Activated CD4-positive, alpha-beta T cell treated with anti-CD3 and anti-CD28 coated beads, Interleukin-10, Interleukin-2, amounts not matched to agents 100 ng/mL and 50 ng/mL, durations not matched to agents 16 hours and 8 hours (primary cell): ENCODE data around the gene MED12.

Experiments used
- DNase-seq: peaks from one replicate; pipeline ENCODE4 v3.0.0-alpha.2; 2020

The MED12 gene

DNA sequence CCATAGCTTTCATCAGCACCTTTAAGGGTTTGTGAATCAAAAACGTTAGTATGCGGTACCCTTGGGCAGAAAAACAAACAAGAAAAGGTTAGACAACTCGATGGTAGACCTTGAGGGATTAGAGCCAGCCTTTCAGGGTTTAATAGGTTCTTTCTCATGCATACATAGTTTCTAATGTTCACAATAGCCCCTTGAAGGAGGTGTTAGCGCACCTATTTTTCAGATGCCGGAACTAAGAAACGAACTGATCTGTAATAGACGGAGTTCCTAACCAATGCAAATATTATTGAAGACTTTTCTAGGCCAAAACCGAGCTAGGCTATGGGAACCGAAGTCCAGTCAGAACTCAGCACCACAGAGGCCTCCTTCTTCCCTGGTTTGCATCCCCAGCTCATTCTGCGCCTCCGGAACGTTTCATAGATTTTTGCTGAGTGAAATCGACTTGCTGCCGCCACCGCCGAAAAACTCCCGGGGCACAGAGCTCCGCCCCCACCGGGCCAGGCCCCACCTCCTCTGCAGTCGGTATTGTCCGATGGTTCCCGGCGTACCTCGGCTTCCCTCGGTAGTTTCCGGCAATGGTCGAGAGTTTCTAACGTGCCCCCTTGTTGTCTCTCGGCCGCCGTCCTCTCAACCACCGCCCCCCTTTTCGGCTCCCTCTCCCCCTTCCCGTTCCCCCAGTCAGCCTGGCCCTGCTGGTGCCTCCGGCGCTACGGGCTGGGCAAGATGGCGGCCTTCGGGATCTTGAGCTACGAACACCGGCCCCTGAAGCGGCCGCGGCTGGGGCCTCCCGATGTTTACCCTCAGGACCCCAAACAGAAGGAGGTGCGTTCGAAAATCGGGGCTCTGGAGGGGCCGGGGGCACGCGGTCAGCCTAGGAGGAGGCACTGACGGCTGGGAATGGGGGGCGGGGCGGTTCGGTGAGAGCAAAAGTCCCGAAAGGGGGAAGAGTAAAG is at the start of gene MED12:
Gene MED12 (plus strand): TSS at position 565 of the 953 bp plus-strand sequence. CDS start 159 bp downstream, at position 724.
- peak; percentile 87 for DNase-seq

DNA sequence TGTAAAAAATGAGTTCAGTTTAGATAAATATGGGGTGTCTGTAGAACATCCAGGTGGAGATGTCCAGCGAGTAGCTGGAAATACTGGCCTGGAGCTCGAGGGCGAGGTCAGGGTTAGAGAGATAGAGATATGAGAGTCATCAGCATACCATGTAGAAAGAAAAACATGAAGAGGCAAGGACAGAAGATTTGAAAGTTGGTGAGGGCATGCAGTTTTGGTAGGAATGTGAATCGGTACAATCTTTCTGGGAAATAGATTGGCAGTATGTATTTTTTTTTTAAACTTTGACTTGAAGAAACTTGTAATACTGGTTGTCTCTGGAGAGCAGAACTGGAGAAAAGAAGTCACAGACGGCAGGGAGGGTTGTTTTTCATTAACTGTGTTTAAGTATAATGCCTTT is 47.9 kb upstream of the MED12 start:
- no peak for DNase-seq

DNA sequence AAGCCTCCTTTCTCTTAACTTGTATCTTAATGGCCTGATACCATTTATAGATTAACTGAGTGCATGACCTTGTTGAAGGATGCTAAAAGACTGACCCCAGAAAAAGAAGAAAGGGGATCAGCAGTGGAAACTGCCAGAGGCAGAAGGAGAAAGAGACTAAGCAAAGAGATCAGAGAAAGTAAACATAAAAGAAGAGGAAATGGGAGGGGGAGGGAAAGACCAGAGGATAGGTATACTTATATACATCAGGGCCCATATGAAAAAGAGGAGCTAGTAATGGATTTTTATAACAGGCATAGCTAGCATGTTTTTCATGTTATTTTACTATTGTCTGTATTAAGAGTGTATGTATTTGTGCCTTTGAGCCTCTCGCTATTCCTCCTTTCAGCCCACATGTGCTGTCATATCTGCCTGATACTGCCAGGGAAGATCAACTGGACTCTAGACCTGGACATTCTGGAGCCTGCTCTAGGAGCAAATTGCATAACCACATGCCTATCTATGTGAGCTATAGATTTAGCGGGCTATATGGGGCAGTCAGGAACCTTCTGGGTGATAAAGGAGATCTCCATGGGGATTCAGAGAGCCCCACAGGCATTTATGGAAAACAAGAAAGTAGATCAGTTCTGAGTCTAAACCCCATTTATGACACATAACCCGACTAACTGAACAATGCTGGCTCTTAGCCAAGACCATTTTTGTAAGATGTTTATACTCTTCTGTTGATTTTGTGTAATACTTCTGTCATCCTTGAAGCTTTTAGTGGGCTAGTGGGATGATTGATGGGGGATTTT is 36.9 kb upstream of the MED12 start:
- DNase-seq: no peak

DNA sequence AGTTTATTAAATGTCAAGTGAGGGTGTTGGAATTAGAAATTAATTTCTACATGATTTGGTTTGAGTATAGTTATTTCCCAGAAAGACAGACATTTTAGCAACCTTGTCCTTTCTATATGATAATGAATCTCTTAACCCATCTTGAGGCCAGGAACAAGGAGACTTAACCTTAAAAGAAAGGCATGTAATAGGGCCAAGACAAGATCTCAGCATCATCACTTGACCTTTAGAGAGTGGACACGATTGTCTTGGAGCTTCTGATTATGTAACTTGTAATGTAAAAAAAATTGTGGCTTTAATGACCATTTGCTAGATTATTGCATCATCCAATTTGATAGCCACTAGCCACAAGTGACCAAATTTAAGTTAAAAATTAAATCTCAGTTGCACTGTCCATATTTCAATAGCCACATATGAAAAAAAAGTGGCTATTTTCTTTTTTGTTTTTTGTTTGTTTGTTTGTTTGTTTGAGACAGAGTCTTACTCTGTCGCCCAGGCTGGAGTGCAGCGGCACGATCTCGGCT is 36.2 kb upstream of the MED12 start:
- no peak for DNase-seq

DNA sequence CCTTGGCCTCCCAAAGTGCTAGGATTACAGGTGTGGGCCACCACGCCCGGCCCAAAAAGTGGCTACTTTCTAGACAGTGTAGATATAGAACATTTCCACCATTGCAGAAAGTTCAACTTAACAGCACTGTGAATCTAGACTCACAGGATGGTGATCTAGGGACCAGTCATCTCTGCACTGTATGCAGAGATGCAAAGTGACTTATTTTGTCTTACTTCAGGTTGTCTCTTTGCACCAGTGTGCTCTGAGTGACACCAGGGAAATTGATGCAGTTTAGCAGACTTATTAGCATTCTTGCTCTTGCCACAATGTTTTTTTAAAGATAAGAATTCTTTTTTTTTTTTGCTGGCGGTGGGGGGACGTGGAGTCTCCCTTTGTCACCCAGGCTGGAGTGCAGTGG is 35.6 kb upstream of the MED12 start:
- DNase-seq: no peak

DNA sequence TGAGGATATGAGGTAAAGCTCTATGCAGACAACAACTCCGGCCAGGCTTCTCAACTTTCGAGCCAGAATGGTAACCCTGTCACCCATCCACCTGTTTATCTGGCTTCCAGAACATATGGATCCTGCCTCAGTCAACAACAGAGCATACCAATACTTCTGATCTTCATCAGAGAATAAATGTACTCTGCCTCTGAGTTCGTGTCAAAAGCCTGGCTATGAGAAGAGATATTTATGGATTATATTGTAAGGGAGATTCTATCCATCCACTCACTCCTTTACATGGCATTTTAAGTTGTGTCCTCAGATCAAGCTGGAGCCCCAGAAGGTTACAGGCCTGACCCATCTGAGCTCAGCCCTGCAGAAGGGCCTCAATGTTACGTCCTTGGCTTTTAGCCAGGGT is 32.5 kb upstream of the MED12 start:
- no peak for DNase-seq

DNA sequence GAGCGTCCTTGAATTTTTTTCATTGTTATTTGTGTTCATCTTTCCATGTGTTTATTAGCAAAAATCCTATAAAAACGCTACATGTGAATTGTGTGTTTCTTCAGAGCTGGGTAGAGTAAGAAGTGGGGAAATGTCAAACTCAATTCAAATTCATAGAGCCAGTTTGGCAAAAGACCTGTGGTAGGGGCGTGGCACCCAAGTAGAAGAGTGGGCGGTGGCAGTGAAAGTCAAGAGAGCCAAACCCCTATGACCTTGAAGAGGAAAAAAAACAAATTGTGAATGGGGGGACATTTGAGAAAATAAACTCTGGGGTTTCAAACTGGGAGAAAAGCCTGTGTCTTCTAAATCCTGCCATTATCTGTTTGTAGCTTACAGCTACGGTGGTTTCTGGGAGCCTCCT is 27.1 kb upstream of the MED12 start:
- DNase-seq: no peak

DNA sequence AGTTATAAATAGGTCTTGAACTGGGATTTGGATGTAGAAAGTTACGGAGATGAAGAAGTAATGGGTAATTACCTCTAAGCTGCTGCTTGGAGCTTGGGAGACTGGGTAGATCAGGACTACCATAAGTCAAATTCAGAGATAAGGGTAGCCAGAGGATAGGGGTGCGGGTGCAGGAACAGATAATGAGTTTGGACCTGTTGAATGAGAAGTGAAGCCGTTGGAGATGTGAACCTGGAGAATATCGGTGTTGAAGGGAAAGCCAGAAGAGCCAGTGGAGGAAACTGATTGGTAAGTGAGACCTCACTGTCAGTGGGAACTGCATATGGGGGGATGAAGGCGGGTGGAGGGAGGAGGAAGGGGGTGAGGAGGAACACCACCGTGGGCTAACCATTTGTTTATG is 23.4 kb upstream of the MED12 start:
- DNase-seq: no peak

DNA sequence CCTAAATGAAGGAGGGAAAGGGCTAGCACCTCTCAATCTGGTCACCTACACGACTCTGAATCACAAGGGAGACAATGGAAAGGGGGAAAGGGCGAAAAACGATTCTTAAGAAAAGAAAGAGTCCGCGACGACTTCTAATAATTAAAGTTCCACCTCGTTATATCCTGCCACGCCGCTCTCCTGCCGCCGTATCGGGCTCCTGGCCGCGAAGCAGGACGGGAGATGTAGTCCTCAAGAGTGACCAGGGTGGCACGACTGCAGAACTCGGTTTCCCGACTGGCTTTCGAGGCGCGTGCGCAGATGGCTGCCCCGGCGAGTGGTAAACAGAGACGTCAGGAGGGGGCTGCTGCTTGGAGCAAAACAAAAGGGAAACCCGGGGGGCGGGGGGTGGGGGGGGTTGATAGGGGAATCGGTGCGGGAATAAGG is 22.8 kb upstream of the MED12 start, which contains the start of gene FOXO4:
Gene FOXO4 (plus strand): TSS at position 297 of the 426 bp plus-strand sequence. CDS start 678 bp downstream, outside the sequence.
- peak; percentile 93 for DNase-seq

DNA sequence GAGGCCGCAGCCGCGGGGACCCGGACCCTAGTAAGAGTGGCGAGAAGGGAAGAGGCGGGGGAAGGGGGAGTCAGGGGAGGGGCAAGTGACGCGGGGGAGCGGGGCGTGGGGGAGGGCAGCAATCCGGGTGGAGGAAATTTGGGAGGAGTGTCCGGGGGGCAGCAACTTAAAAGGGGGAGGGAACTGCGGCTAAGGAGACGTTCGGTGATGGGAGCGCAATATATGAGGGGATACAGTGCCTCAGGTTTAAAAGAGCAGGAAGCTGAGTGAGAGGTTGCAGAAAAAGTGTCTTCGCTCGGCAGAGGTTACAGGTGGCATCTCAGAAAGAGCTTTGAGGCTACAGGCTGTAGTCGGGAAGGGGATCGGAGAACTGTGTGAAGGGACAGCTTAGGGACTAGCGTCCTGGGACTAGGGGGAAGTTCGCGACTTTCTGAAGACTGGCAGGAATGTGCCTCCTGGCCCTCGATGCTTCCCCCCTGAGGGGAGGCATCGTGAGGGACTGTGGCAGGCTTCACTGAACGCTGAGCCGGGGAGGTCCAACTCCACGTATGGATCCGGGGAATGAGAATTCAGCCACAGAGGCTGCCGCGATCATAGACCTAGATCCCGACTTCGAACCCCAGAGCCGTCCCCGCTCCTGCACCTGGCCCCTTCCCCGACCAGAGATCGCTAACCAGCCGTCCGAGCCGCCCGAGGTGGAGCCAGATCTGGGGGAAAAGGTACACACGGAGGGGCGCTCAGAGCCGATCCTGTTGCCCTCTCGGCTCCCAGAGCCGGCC is 22.2 kb upstream of the MED12 start:
- no peak for DNase-seq

DNA sequence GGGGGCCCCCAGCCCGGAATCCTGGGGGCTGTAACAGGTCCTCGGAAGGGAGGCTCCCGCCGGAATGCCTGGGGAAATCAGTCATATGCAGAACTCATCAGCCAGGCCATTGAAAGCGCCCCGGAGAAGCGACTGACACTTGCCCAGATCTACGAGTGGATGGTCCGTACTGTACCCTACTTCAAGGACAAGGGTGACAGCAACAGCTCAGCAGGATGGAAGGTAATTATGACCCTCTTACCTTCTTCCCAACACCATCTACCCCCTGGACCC is 21.7 kb upstream of the MED12 start:
- DNase-seq: no peak

DNA sequence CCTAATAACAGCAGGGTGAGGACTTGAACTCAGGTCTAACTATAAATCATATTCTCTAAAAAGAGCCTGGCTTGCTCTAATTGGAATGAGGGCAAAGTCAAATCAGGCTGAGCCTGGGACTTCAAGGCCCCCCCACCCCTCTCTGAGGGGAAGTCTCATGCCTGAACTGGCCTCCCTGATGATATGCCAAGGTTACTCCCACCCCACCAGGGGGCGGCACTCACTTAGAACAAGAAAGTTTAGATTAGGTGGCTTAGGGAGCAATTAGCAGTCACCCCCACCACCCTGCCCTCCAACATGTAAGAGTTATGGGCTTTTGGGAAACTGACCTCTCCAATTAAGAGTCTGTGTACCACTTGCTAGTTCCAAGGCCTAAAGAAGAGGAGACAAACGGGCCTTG is 20.1 kb upstream of the MED12 start:
- peak; percentile 75 for DNase-seq

DNA sequence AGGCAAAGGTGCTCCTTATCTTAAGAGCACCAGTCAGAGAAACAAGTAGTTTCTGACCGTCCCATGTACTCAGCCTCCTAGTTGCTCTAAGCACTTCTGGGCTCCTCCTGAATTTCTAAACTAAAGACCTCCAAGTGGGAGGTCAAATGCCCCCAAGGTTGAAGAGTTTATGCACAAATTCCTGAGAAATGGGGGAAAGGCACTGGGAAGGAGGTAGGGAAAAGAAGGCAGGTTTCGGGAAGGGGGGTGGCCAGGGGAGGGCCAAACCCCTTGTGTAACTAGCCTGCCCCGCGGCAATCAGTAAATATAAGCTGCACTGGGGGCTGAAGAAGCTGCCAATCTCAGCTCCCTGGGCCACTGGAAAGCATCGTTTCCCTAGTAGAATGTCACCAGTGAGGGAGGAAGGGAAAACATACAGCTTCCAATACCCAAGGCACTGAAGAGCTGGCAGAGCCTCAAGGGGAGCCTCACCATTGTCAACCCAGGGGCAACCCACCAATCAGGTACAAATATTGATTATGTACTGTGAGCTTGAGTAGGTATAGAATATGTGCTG is 19.4 kb upstream of the MED12 start:
- DNase-seq: no peak

DNA sequence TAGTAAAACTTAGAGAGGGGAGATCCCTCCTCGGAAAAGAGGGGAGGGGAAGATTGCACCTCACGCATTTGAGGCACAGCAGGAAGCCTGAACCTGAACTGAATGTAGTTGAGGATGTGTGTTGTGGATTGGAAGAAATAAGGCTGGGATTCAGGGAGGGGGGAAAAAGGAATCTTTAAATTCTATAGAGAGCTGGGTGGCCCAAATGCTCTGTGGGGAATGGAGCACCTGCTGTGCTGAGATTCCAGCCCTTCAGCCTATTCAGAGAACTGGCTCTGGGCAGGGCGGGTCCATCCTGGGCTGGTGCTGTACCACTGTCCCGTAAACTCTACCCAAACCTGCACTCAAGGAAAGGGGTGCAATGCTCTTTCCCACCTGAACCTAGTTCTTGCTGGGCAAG is 18.7 kb upstream of the MED12 start:
- no peak for DNase-seq

DNA sequence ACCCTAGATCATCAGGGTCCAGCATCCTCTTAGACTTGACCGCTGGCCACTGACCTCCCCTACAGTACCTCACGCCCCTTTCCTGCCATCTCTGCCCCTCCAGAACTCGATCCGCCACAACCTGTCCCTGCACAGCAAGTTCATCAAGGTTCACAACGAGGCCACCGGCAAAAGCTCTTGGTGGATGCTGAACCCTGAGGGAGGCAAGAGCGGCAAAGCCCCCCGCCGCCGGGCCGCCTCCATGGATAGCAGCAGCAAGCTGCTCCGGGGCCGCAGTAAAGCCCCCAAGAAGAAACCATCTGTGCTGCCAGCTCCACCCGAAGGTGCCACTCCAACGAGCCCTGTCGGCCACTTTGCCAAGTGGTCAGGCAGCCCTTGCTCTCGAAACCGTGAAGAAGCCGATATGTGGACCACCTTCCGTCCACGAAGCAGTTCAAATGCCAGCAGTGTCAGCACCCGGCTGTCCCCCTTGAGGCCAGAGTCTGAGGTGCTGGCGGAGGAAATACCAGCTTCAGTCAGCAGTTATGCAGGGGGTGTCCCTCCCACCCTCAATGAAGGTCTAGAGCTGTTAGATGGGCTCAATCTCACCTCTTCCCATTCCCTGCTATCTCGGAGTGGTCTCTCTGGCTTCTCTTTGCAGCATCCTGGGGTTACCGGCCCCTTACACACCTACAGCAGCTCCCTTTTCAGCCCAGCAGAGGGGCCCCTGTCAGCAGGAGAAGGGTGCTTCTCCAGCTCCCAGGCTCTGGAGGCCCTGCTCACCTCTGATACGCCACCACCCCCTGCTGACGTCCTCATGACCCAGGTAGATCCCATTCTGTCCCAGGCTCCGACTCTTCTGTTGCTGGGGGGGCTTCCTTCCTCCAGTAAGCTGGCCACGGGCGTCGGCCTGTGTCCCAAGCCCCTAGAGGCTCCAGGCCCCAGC is 17.6 kb upstream of the MED12 start:
- no peak for DNase-seq

DNA sequence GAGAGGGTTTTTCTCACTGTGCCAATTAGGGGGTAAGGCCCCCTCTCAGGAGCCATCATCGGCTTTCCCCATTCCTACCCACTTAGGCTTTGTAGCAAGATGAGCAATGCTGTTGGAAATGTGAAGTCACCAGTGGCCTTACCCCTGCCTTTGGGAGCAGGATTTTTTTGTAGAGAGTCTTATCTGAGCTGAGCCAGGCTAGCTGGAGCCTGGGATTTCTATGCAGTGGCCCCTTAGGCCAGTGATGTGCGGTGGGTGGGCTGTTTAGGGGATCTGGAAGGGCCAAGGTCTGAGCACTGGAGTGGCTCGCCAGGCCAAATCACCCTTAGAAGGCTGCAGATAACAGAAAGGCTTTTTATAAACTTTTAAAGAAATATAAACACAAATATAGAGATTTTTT is 16.1 kb upstream of the MED12 start:
- no peak for DNase-seq

DNA sequence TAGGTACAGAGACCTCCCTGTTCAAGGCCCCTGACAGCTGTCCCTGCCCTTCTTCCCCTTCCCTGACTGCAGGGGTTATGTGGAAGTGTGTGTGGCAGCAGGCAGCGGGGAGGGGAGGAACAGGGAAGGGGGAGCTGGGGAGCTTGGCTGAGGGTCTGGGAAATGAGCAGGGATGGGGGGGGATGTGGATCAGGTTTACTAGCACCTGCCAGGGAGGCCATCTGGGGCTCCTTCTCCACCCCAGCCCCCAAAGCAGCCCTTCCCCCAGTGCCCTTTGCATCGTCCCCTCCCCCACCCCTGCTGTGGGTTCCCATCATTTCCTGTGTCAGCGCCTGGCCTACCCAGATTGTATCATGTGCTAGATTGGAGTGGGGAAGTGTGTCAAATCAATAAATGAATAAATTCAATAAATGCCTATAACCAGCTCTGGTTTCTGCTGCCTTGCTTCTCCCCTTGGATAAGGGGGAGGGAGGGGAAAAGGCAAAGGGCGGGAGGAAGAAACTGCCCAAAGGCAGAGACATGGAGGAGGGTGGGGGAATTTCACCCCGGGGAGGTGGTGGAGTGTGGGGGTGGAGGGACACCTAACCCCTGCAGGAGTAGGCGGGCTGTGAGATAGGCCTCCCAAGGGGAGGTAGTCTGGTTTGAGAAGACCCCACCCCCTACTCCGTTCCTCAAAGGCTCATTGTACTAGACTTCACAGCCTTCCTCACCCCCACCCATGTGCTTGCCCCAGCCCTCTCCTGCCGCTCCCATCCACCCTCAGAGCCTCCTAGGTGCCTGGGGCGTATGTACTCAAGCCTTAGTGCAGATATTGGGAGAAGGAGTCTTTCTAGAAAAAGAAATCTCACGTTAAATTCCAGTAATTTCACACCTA is 15.0 kb upstream of the MED12 start:
- peak; percentile 74 for DNase-seq

DNA sequence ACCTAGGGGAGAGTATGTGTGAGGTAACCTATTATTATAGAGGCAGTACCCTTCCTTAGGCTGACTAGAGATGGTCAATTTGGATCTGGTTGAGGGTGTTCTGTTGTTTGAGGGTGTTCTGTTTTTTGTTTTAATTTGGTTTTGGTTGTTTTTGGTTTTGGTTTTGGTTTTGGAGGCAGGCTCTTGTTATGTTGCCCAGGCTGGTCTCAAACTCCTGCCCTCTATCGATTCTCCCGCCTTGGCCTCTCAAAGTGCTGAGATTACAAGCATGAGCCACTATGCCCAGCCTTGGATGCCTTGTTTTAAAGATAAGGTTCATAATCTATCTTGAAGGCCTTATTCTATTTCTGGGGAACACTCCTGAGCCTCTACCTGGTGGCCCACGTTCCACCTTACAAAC is 12.8 kb upstream of the MED12 start:
- DNase-seq: no peak

DNA sequence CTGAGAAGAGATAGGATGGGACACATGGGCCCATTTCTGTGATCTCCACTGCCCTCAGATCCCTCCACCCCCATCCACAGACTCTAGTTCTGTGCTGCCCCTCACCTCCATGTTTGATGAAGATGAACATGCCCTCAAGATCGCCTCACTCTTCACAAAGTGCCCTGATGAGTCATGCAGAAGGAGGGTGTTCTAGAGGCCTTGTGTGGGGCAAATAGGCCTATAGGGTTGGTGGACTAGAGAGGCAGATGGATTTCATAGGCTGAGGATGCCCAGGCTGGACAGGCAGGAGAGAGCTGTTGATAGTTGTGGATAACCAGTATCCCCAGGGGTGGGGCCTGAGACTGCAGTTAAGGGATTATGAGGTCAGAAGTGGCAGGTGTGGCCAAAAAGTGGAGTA is 12.0 kb upstream of the MED12 start, which contains the start of gene CXorf65:
Gene CXorf65 (minus strand): TSS at position 314 of the 400 bp plus-strand sequence. CDS start 184 bp downstream, at position 130.
- DNase-seq: peak; percentile 72

DNA sequence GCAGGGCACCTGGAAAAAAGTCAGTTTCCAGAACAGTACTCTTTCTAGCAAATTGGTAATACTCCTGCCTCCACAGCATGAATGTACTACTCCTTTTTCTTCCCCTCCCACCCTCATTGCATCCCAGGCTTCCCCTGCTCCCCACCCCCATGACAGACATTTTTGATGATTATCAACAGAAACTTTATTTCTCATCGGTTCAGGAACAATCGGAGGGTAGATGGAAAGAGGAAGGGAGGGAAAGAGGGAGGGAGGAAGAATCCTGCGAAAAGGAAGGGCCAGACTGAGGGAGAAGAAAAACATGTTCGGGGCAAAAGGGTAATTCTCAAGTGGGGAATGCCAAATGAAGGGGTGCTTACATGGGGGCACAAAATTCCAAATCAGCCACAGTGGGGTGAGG is 11.2 kb upstream of the MED12 start:
- no peak for DNase-seq
